HG03378 (cell line): ENCODE measurements around the gene PNMA3.
"Not testable (repeated sequence)": the region's sequence is repeated elsewhere in the genome, so short reads cannot be mapped to it uniquely, and the experiment has no call there.

ENCODE experiments used
- ATAC-seq: cut with Tn5 transposase; IDR thresholded peaks from one replicate; pipeline ENCODE4 v1.9.1; 2021; ENCODE audit warnings: mild to moderate bottlenecking, moderate library complexity; ENCODE audit not compliant: unreplicated experiment

The PNMA3 gene

GRCh38 chrX:153055871-153056749 lies at the start of gene PNMA3:
TSS of gene PNMA3 (plus strand) at chrX:153056470. CDS start at chrX:153057056, 586 bp downstream.
- ATAC-seq: no peak

GRCh38 chrX:153017174-153017573 lies 39.1 kb upstream of the PNMA3 start:
- not testable (repeated sequence) for ATAC-seq

- ATAC-seq: no peak
Observed at GRCh38 chrX:153019166-153019565, 37.1 kb upstream of the PNMA3 start.

- ATAC-seq: not testable (repeated sequence)
Observed at GRCh38 chrX:153026501-153026900, 29.8 kb upstream of the PNMA3 start.

- ATAC-seq: not testable (repeated sequence)
Observed at GRCh38 chrX:153028487-153028886, 27.8 kb upstream of the PNMA3 start.

- no peak for ATAC-seq
Observed at GRCh38 chrX:153029162-153029561, 27.1 kb upstream of the PNMA3 start.

GRCh38 chrX:153029875-153030274 lies 26.4 kb upstream of the PNMA3 start:
- no peak for ATAC-seq

- ATAC-seq: no peak
Observed at GRCh38 chrX:153030801-153031200, 25.5 kb upstream of the PNMA3 start.

- ATAC-seq: peak; percentile 66
Observed at GRCh38 chrX:153032397-153033118, 23.7 kb upstream of the PNMA3 start.

GRCh38 chrX:153049093-153049492 lies 7.2 kb upstream of the PNMA3 start:
- no peak for ATAC-seq

- ATAC-seq: no peak
Observed at GRCh38 chrX:153052534-153052933, 3.7 kb upstream of the PNMA3 start.

- no peak for ATAC-seq
Observed at GRCh38 chrX:153057281-153057680, 1.0 kb downstream of the PNMA3 start.

GRCh38 chrX:153059191-153060094 lies 3.2 kb downstream of the PNMA3 start:
- ATAC-seq: no peak

GRCh38 chrX:153060095-153060445 lies 3.8 kb downstream of the PNMA3 start:
- no peak for ATAC-seq

- ATAC-seq: no peak
Observed at GRCh38 chrX:153061732-153062131, 5.5 kb downstream of the PNMA3 start.

- no peak for ATAC-seq
Observed at GRCh38 chrX:153063315-153063714, 7.0 kb downstream of the PNMA3 start.

GRCh38 chrX:153064061-153064460 lies 7.8 kb downstream of the PNMA3 start:
- ATAC-seq: no peak

- ATAC-seq: no peak
Observed at GRCh38 chrX:153065389-153065788, 9.1 kb downstream of the PNMA3 start.

- ATAC-seq: not testable (repeated sequence)
Observed at GRCh38 chrX:153066402-153066801, 10.1 kb downstream of the PNMA3 start.

GRCh38 chrX:153071909-153072583 lies 15.8 kb downstream of the PNMA3 start, which contains the start of gene PNMA6A:
TSS of gene PNMA6A (plus strand) at chrX:153072454. CDS start at chrX:153073063, 609 bp downstream.
- ATAC-seq: not testable (repeated sequence)
